K562 (cell line): ENCODE measurements around the gene PRSS22. TPM values are rescaled to one million over a fixed set of nuclear protein-coding genes. Genes with fewer than 3 reads are reported as not detected.
A peak's percentile ranks its signal among the peaks of the same experiment; 100 is the strongest.

ENCODE experiments used
- ARID2 ChIP-seq: fragments of 450-650 bp; IDR thresholded peaks from 2 replicates; pipeline ENCODE4 v1.6.1; 2017; ENCODE audit warnings: antibody characterized with exemption, mild to moderate bottlenecking
- ARID3B ChIP-seq: fragments of 250-450 bp; sonication (Bioruptor Pico); IDR thresholded peaks from 2 replicates; pipeline ENCODE4 v1.4.0; 2020; ENCODE audit warnings: borderline replicate concordance
- CREB1 ChIP-seq, 2 experiments: sonication (generic) in 1 of 2; formaldehyde crosslinking in 1 of 2; IDR thresholded peaks; 2 replicates each; pipeline versions ENCODE4 v1.6.1 to v1.8.0; 2012 to 2022; ENCODE audit warnings: inconsistent platforms in 1 of 2, mild to moderate bottlenecking in 1 of 2, missing genetic modification reagents in 1 of 2, moderate library complexity in 1 of 2
- CREB3 ChIP-seq: fragments of 450-650 bp; conservative IDR thresholded peaks from 2 replicates; pipeline ENCODE4 v1.6.1; 2016; ENCODE audit warnings: missing genetic modification characterization, low read depth, mild to moderate bottlenecking, missing compliant biosample characterization, moderate library complexity
- CTBP1 ChIP-seq: fragments of 450-650 bp; IDR thresholded peaks from 2 replicates; pipeline ENCODE4 v1.6.1; 2016; ENCODE audit warnings: borderline replicate concordance
- DNMT1 ChIP-seq: fragments of 450-650 bp; IDR thresholded peaks from 2 replicates; pipeline ENCODE4 v1.6.1; 2016; ENCODE audit warnings: antibody characterized with exemption, mild to moderate bottlenecking
- FUS ChIP-seq: fragments of 200-400 bp; formaldehyde crosslinking; optimal IDR thresholded peaks from 2 replicates; pipeline ENCODE3; 2017; ENCODE audit warnings: low read depth, low read length
- NR2C1 ChIP-seq, 2 experiments: fragments of 450-650 bp; IDR thresholded peaks; 2 replicates each; pipeline ENCODE4 v1.6.1; 2017; ENCODE audit warnings: mild to moderate bottlenecking in 2 of 2, antibody characterized with exemption in 1 of 2, inconsistent platforms in 1 of 2, missing compliant biosample characterization in 1 of 2, missing genetic modification characterization in 1 of 2
- NR4A1 ChIP-seq, 2 experiments: fragments of 250-450 bp in 1 of 2; fragments of 450-650 bp in 1 of 2; sonication (Bioruptor Pico) in 1 of 2; IDR thresholded peaks; 2 replicates each; pipeline versions ENCODE4 v1.4.0 to v1.6.1; 2016 to 2020; ENCODE audit warnings: mild to moderate bottlenecking in 2 of 2, missing compliant biosample characterization in 1 of 2, missing genetic modification characterization in 1 of 2, moderate library complexity in 1 of 2
- POLR2AphosphoS5 ChIP-seq: IDR thresholded peaks from 2 replicates; pipeline ENCODE4 v1.6.1; 2011; ENCODE audit warnings: mild to moderate bottlenecking, low read depth, low read length, moderate library complexity; ENCODE audit not compliant: control insufficient read depth, insufficient read depth
- PPARD ChIP-seq: fragments of 250-450 bp; sonication (Bioruptor Pico); IDR thresholded peaks from 2 replicates; pipeline ENCODE4 v1.8.0; 2022; ENCODE audit warnings: inconsistent platforms, mild to moderate bottlenecking, moderate library complexity
- PRPF4 ChIP-seq: fragments of 200-400 bp; formaldehyde crosslinking; IDR thresholded peaks from one replicate; pipeline ENCODE4 v1.6.1; 2017; ENCODE audit warnings: low read length, low read depth, mild to moderate bottlenecking; ENCODE audit not compliant: insufficient read depth, poor library complexity, severe bottlenecking
- SMARCA4 ChIP-seq: fragments of 450-650 bp; IDR thresholded peaks from 2 replicates; pipeline ENCODE4 v1.6.1; 2016
- SP2 ChIP-seq: IDR thresholded peaks from 2 replicates; pipeline ENCODE4 v1.6.1; 2011; ENCODE audit warnings: mild to moderate bottlenecking, low read depth, low read length, moderate library complexity; ENCODE audit not compliant: poor library complexity, severe bottlenecking; ENCODE audit errors: extremely low read depth
- SRSF7 ChIP-seq: fragments of 200-400 bp; formaldehyde crosslinking; optimal IDR thresholded peaks from 2 replicates; pipeline ENCODE3; 2017; ENCODE audit warnings: mild to moderate bottlenecking, low read depth, low read length
- TAF15 ChIP-seq: fragments of 200-400 bp; formaldehyde crosslinking; IDR thresholded peaks from 2 replicates; pipeline ENCODE4 v1.6.1; 2017; ENCODE audit warnings: mild to moderate bottlenecking, low read depth, low read length, moderate library complexity
- TAL1 ChIP-seq: fragments of 450-650 bp; IDR thresholded peaks from 2 replicates; pipeline ENCODE4 v1.6.1; 2016; ENCODE audit warnings: mild to moderate bottlenecking
- TBP ChIP-seq: optimal IDR thresholded peaks from 2 replicates; pipeline ENCODE3; 2011; ENCODE audit warnings: low read depth, low read length, improper control_type of control experiment
- TEAD4 ChIP-seq, 2 experiments: sonication (generic) in 1 of 2; formaldehyde crosslinking in 1 of 2; IDR thresholded peaks; 2 replicates each; pipeline versions ENCODE4 v1.6.1 to v1.8.0; 2012 to 2022; ENCODE audit warnings: borderline replicate concordance in 1 of 2, inconsistent platforms in 1 of 2, low read length in 1 of 2, mild to moderate bottlenecking in 1 of 2, missing genetic modification reagents in 1 of 2
- WHSC1 ChIP-seq: IDR thresholded peaks from one replicate; pipeline ENCODE4 v1.6.1; 2012; ENCODE audit warnings: low read length, control low read depth, inconsistent platforms
- ZBTB1 ChIP-seq: sonication (generic); formaldehyde crosslinking; IDR thresholded peaks from 2 replicates; pipeline ENCODE4 v1.8.1; 2023; ENCODE audit warnings: missing genetic modification reagents, low read depth, mild to moderate bottlenecking, borderline replicate concordance
- ZBTB43 ChIP-seq: sonication (generic); formaldehyde crosslinking; IDR thresholded peaks from 2 replicates; pipeline ENCODE4 v1.8.0; 2023; ENCODE audit warnings: mild to moderate bottlenecking, missing genetic modification reagents
- ZNF140 ChIP-seq: fragments of 250-450 bp; sonication (Bioruptor Pico); IDR thresholded peaks from 2 replicates; pipeline ENCODE4 v1.8.0; 2021; ENCODE audit warnings: moderate library complexity, mild to moderate bottlenecking, inconsistent platforms
- ZNF444 ChIP-seq: fragments of 250-450 bp; sonication (Bioruptor Pico); IDR thresholded peaks from 2 replicates; pipeline ENCODE4 v1.4.0; 2020; ENCODE audit warnings: mild to moderate bottlenecking, moderate library complexity
- ZNF551 ChIP-seq: fragments of 250-450 bp; sonication (Bioruptor Pico); IDR thresholded peaks from 2 replicates; pipeline ENCODE4 v1.5.0; 2021; ENCODE audit warnings: mild to moderate bottlenecking, moderate library complexity
- ZNF696 ChIP-seq: fragments of 250-450 bp; sonication (Bioruptor Pico); conservative IDR thresholded peaks from 2 replicates; pipeline ENCODE4 v1.4.0; 2020; ENCODE audit warnings: mild to moderate bottlenecking, moderate library complexity
- polyA plus RNA-seq, 8 experiments: library from polyadenylated mRNA; depleted of rRNA in 4 of 8; stranded (reverse) in 5 of 8; unstranded in 3 of 8; fragments of >200 nt; fragmentation: Nextera tagmentation in 2 of 8; fragmentation: Illumina TruSeq in 1 of 8; extraction: Ambion mirVana in 2 of 8; extraction: Trizol in 1 of 8; gene quantifications; 2 replicates each; pipeline versions ENCODE4 v1.2.1 to v1.2.3, GENCODE V29; 2011 to 2014; ENCODE audit warnings: inconsistent platforms in 1 of 8, missing spikeins in 1 of 8
- total RNA-seq, 7 experiments: library from RNA; depleted of rRNA in 6 of 7; stranded (reverse); fragments of >200 nt in 6 of 7; fragmentation: Illumina TruSeq in 2 of 7; extraction: Trizol in 2 of 7; gene quantifications; 2 replicates each; pipeline versions ENCODE4 v1.2.1 to v1.2.3, GENCODE V29; 2011 to 2021; ENCODE audit warnings: low replicate concordance in 1 of 7

PRSS22 gene
- total and polyA plus RNA-seq, 9 of the 15 experiments (the other 6 are each of a cell fraction or from before 2014, with no cell fraction given): 0.13 to 0.42 TPM; not detected in 7

- no peak for TF ChIP-seq CREB1 (IDR thresholded peaks at IDR 0.05)
- peak; percentile 35; the same call in 1 of the 2 replicates for TF ChIP-seq CREB1 (CRISPR knock-in tag; IDR thresholded peaks at IDR 0.05)
- no peak for TF ChIP-seq SRSF7
- no peak for TF ChIP-seq SP2
- no peak for TF ChIP-seq SMARCA4
- no peak for TF ChIP-seq DNMT1
- TF ChIP-seq NR2C1 (IDR thresholded peaks at IDR 0.05): no peak
- TF ChIP-seq NR2C1 (tag; IDR thresholded peaks at IDR 0.05): no peak
- TF ChIP-seq ZBTB1 (CRISPR knock-in tag): peak; percentile 70; the same call in 1 of the 2 replicates
- TF ChIP-seq TBP: no peak
- TF ChIP-seq POLR2AphosphoS5: no peak
- TF ChIP-seq TEAD4 (IDR thresholded peaks at IDR 0.05; ENCODE audit: low read length): no peak
- TF ChIP-seq TEAD4 (CRISPR knock-in tag; IDR thresholded peaks at IDR 0.05; ENCODE audit: borderline replicate concordance): no peak
- peak; percentile 34; the same call in 1 of the 2 replicates for TF ChIP-seq ARID2
- TF ChIP-seq FUS: no peak
- no peak for TF ChIP-seq ZNF696 (CRISPR knock-in tag)
- no peak for TF ChIP-seq NR4A1 (CRISPR knock-in tag; IDR thresholded peaks at IDR 0.05)
- no peak for TF ChIP-seq NR4A1 (tag; IDR thresholded peaks at IDR 0.05)
- TF ChIP-seq PPARD (CRISPR knock-in tag): no peak
- no peak for TF ChIP-seq WHSC1
- no peak for TF ChIP-seq ZNF444 (CRISPR knock-in tag)
- TF ChIP-seq TAL1: no peak
- TF ChIP-seq ARID3B (CRISPR knock-in tag): no peak
- TF ChIP-seq ZNF551 (CRISPR knock-in tag): no peak
- no peak for TF ChIP-seq CREB3
- no peak for TF ChIP-seq TAF15
- no peak for TF ChIP-seq ZNF140 (CRISPR knock-in tag)
- TF ChIP-seq CTBP1: peak; percentile 80
- no peak for TF ChIP-seq PRPF4
- TF ChIP-seq ZBTB43 (CRISPR knock-in tag): no peak
Observed at GRCh38 chr16:2874912-2875362, 17.0 kb upstream of the PRSS22 start (continued).
